CD14-positive monocyte (primary cell): ENCODE measurements around the gene UBL3. TPM values are rescaled to one million over a fixed set of nuclear protein-coding genes. Genes with fewer than 3 reads are reported as not detected.

Experiments
- DNase-seq, 3 donors: peaks; one replicate each; pipeline ENCODE4 v3.0.0-alpha.2; 2011 to 2022
- H2AFZ ChIP-seq: 2 replicates; pipeline ENCODE4 v1.6.0; 2012; ENCODE audit warnings: mild to moderate bottlenecking, low read depth, low read length, inconsistent platforms; ENCODE audit not compliant: insufficient read depth, poor library complexity, severe bottlenecking
- H3K27ac ChIP-seq, 2 donors: 1 replicate in 1 of 2; 2 replicates in 1 of 2; pipeline ENCODE4 v1.5.1; 2012 to 2013; ENCODE audit warnings: low read length in 2 of 2, control low read depth in 1 of 2, inconsistent platforms in 1 of 2, low read depth in 1 of 2, mild to moderate bottlenecking in 1 of 2
- H3K27me3 ChIP-seq, 2 donors: one replicate each; pipeline versions ENCODE4 v1.6.0 to v1.6.1; 2011 to 2013; ENCODE audit warnings: low read length in 2 of 2; ENCODE audit not compliant: control insufficient read depth in 2 of 2, insufficient read depth in 2 of 2
- H3K36me3 ChIP-seq, 2 donors: replicated peaks in 1 of 2; 1 replicate in 1 of 2; 2 replicates in 1 of 2; pipeline versions ENCODE4 v1.5.1 to v1.6.1; 2012 to 2013; ENCODE audit warnings: low read length in 2 of 2, control low read depth in 1 of 2, inconsistent platforms in 1 of 2, mild to moderate bottlenecking in 1 of 2; ENCODE audit not compliant: insufficient read depth in 2 of 2, control insufficient read depth in 1 of 2
- H3K4me1 ChIP-seq, 2 donors: 1 replicate in 1 of 2; 2 replicates in 1 of 2; pipeline versions ENCODE4 v1.5.1 to v1.6.1; 2012 to 2013; ENCODE audit warnings: low read length in 2 of 2, control low read depth in 1 of 2, inconsistent platforms in 1 of 2, mild to moderate bottlenecking in 1 of 2, moderate library complexity in 1 of 2; ENCODE audit not compliant: insufficient read depth in 2 of 2, control insufficient read depth in 1 of 2
- H3K4me2 ChIP-seq: replicated peaks from 2 replicates; pipeline ENCODE3; 2012; ENCODE audit warnings: low read length, moderate library complexity, mild to moderate bottlenecking; ENCODE audit not compliant: poor library complexity, severe bottlenecking; ENCODE audit errors: extremely low read depth
- H3K4me3 ChIP-seq, 3 experiments: fragments of 200-600 bp in 1 of 3; sonication (generic) in 1 of 3; replicated peaks in 1 of 3; 1 replicate in 2 of 3; 2 replicates in 1 of 3; pipeline ENCODE4 v1.5.1; 2011 to 2013; ENCODE audit warnings: low read length in 3 of 3, mild to moderate bottlenecking in 3 of 3, control low read depth in 2 of 3, low read depth in 2 of 3, inconsistent platforms in 1 of 3, moderate library complexity in 1 of 3
- H3K79me2 ChIP-seq: 2 replicates; pipeline ENCODE4 v1.6.0; 2012; ENCODE audit warnings: mild to moderate bottlenecking, control low read depth, inconsistent platforms, low read length, moderate library complexity; ENCODE audit not compliant: insufficient read depth
- H3K9ac ChIP-seq: 2 replicates; pipeline ENCODE4 v1.6.0; 2017; ENCODE audit warnings: low read length, mild to moderate bottlenecking; ENCODE audit not compliant: insufficient read depth, poor library complexity, severe bottlenecking
- H3K9me3 ChIP-seq, 2 donors: replicated peaks in 1 of 2; 1 replicate in 1 of 2; 2 replicates in 1 of 2; pipeline versions ENCODE4 v1.5.1 to v1.6.1; 2012 to 2013; ENCODE audit warnings: low read length in 2 of 2, control low read depth in 1 of 2; ENCODE audit not compliant: control insufficient read depth in 1 of 2, insufficient read depth in 1 of 2
- H4K20me1 ChIP-seq: 2 replicates; pipeline ENCODE4 v1.6.0; 2012; ENCODE audit warnings: mild to moderate bottlenecking, low read length, control low read depth, moderate library complexity; ENCODE audit not compliant: insufficient read depth
- H3K27ac Mint-ChIP-seq, 7 donors: one replicate each; pipeline ENCODE4 v1.8.0; 2020; ENCODE audit warnings: mild to moderate bottlenecking in 7 of 7, mixed read lengths in 7 of 7, moderate library complexity in 6 of 7, inconsistent platforms in 2 of 7
- H3K27me3 Mint-ChIP-seq, 3 donors: one replicate each; pipeline ENCODE4 v1.8.0; 2021 to 2022; ENCODE audit warnings: low read depth in 3 of 3, mild to moderate bottlenecking in 3 of 3, mixed read lengths in 3 of 3, moderate library complexity in 3 of 3, inconsistent platforms in 1 of 3
- H3K36me3 Mint-ChIP-seq, 2 donors: one replicate each; pipeline ENCODE4 v1.8.0; 2020; ENCODE audit warnings: mixed read lengths in 2 of 2, inconsistent platforms in 1 of 2, mild to moderate bottlenecking in 1 of 2
- H3K4me1 Mint-ChIP-seq: one replicate; pipeline ENCODE4 v1.8.0; 2020; ENCODE audit warnings: mild to moderate bottlenecking, mixed read lengths
- H3K4me3 Mint-ChIP-seq, 2 donors: one replicate each; pipeline ENCODE4 v1.8.0; 2020; ENCODE audit warnings: mild to moderate bottlenecking in 2 of 2, mixed read lengths in 2 of 2, moderate library complexity in 1 of 2
- H3K9me3 Mint-ChIP-seq, 7 donors: one replicate each; pipeline ENCODE4 v1.8.0; 2020 to 2022; ENCODE audit warnings: mixed read lengths in 7 of 7, mild to moderate bottlenecking in 6 of 7, moderate library complexity in 6 of 7, inconsistent platforms in 2 of 7
- WGBS: methylation state at CpG from one replicate; pipeline ENCODE4 v1.1.5; 2013; ENCODE audit warnings: missing lambda C conversion rate; ENCODE audit not compliant: insufficient coverage; 5-methylcytosine and 5-hydroxymethylcytosine counted together
- intact Hi-C, 2 donors: fragments of 100-400 bp; cut with micrococcal nuclease; formaldehyde crosslinking; loops; one replicate each; pipeline versions ENCODE4 v1.15.0 to v1.15.1; 2023
- polyA plus RNA-seq, 3 donors: library from polyadenylated mRNA; depleted of rRNA in 1 of 3; unstranded in 2 of 3; stranded (reverse) in 1 of 3; fragments of 300-500 nt in 2 of 3; fragments of >200 nt in 1 of 3; fragmentation: Illumina TruSeq in 2 of 3; gene quantifications; 1 replicate in 2 of 3; 2 replicates in 1 of 3; pipeline ENCODE4 v1.2.3, GENCODE V29; 2012 to 2021
- TF ChIP-seq, protein P1 (sequence below): fragments of 200-600 bp; IDR thresholded peaks from one replicate; pipeline ENCODE4 v1.8.0; 2022; ENCODE audit warnings: antibody characterized with exemption, mild to moderate bottlenecking

UBL3 gene
- polyA plus RNA-seq, 3 donors, result 13.0 to 32.3 (median 28.2) TPM

DNA sequence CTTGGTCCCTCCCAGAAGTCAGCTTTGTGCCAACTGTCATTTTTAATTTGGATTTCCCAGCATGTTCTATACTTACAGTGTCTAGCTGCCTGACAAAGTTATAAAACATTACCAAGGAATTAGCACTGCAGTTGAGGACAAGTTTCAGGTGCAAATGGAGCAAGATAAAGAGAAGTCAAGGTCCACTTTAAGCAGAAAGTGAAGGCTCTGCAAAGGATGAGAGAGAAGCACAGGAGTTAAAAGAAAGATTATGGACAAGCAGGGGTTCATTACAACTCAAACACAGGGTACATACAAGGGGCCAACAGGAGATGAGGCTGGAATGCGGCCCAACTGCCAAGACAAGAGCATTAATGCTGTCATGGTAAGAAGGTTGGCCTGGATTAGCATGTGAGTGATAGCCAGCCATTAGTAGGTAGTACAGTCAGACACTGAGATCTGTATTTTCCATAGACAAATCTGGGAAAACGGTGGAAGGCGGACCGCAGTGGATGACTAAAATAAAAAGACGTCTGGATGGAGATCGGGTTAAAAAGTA lies 17.6 kb downstream of the UBL3 start:
- Histone ChIP-seq H3K4me1 (no peaks in the 10 kb centered on the region), H3K4me2 (no peak overlapping the region), H3K79me2 (peaks cover 64% of the 10 kb centered on the region), H4K20me1 (peaks cover 80% of the 10 kb centered on the region), H3K36me3 (no peaks in the 10 kb centered on the region), H3K9me3 (no peaks in the 10 kb centered on the region), H3K9ac (no peak overlapping the region), H3K27me3 (no peaks in the 10 kb centered on the region), H3K27ac (no peak overlapping the region), H3K4me3 (no peak overlapping the region), H2AFZ (no peak overlapping the region)
- Mint-ChIP-seq H3K9me3 (peaks cover 2 to 15% (median 5%) of the 10 kb centered on the region in 7 donors), H3K27ac (peak overlapping the region in 1 of 7 donors; percentile 1), H3K4me3 (no peak overlapping the region), H3K27me3 (no peaks in the 10 kb centered on the region), H3K36me3 (peaks cover 9 to 29% of the 10 kb centered on the region in 2 donors), H3K4me1 (no peaks in the 10 kb centered on the region)
- intact Hi-C loops, result no loop called here
- TF ChIP-seq, protein P1, sequence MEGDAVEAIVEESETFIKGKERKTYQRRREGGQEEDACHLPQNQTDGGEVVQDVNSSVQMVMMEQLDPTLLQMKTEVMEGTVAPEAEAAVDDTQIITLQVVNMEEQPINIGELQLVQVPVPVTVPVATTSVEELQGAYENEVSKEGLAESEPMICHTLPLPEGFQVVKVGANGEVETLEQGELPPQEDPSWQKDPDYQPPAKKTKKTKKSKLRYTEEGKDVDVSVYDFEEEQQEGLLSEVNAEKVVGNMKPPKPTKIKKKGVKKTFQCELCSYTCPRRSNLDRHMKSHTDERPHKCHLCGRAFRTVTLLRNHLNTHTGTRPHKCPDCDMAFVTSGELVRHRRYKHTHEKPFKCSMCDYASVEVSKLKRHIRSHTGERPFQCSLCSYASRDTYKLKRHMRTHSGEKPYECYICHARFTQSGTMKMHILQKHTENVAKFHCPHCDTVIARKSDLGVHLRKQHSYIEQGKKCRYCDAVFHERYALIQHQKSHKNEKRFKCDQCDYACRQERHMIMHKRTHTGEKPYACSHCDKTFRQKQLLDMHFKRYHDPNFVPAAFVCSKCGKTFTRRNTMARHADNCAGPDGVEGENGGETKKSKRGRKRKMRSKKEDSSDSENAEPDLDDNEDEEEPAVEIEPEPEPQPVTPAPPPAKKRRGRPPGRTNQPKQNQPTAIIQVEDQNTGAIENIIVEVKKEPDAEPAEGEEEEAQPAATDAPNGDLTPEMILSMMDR, result no peak
- 93% methylated on average over 5 of the region's 6 CpGs for WGBS
- DNase-seq, result no peak

DNA sequence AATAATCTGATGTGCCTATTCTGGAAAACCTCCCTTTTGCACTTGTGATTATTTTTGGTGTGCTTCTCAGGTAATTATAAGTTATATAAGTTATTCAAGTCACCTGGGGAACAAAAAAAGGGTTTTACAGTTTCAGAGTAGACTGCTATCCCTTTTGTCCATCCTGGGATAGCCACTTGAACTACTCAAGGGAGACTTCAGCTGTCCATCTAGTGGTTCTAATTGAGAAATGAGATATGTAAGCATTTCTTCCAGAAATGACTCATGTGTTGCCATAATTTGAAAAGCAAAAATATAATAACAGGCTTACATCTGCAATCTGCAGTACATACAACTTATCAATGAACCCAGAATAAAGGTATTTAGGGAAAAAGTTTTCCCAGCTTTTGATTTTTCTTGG lies 20.4 kb downstream of the UBL3 start:
- intact Hi-C loops, result no loop called here
- H3K4me3 Mint-ChIP-seq, result no peak overlapping the region
- H3K4me2 ChIP-seq, result no peak overlapping the region
- H3K27me3 Mint-ChIP-seq, result no peaks in the 10 kb centered on the region
- peaks cover 9 to 29% of the 10 kb centered on the region in 2 donors for H3K36me3 Mint-ChIP-seq
- H3K36me3 ChIP-seq, result no peaks in the 10 kb centered on the region
- H4K20me1 ChIP-seq, result peaks cover 52% of the 10 kb centered on the region
- H3K4me1 Mint-ChIP-seq, result no peaks in the 10 kb centered on the region
- no peaks in the 10 kb centered on the region for H3K9me3 ChIP-seq
- peaks cover 37% of the 10 kb centered on the region for H3K79me2 ChIP-seq
- no peak overlapping the region for H3K4me3 ChIP-seq
- TF ChIP-seq, protein P1, result no peak
- no peaks in the 10 kb centered on the region for H3K27me3 ChIP-seq
- H3K27ac Mint-ChIP-seq, result no peak overlapping the region
- H3K9me3 Mint-ChIP-seq, result peaks cover 4 to 15% (median 11%) of the 10 kb centered on the region in 7 donors
- no peak overlapping the region for H3K27ac ChIP-seq
- no peaks in the 10 kb centered on the region for H3K4me1 ChIP-seq
- H3K9ac ChIP-seq, result no peak overlapping the region
- no peak for DNase-seq
- no peak overlapping the region for H2AFZ ChIP-seq
